Astrocyte of the hippocampus (primary cell): Measurements from ENCODE around the gene MGAT5.
A peak's percentile ranks its signal among the peaks of the same experiment; 100 is the strongest.

Experiments
- DNase-seq: peaks from one replicate; pipeline ENCODE4 v3.0.0; 2011; ENCODE audit warnings: low read depth, low spot score

The MGAT5 gene

GRCh38 chr2:134301099-134301927 is 47.4 kb downstream of the MGAT5 start:
- DNase-seq: peak; percentile 29

- DNase-seq: no peak
These were observed 48.0 kb downstream of the MGAT5 start for GRCh38 chr2:134301928-134302260.

GRCh38 chr2:134304394-134305108 is 50.7 kb downstream of the MGAT5 start:
- peak; percentile 22 for DNase-seq

GRCh38 chr2:134305109-134305491 is 51.2 kb downstream of the MGAT5 start:
- no peak for DNase-seq

GRCh38 chr2:134306521-134306920 is 52.6 kb downstream of the MGAT5 start:
- DNase-seq: no peak

- DNase-seq: no peak
These were observed 53.5 kb downstream of the MGAT5 start for GRCh38 chr2:134307334-134307733.

GRCh38 chr2:134308474-134309385 is 54.9 kb downstream of the MGAT5 start:
- DNase-seq: no peak

GRCh38 chr2:134310107-134311079 is 56.5 kb downstream of the MGAT5 start:
- DNase-seq: peak; percentile 49

GRCh38 chr2:134312482-134312881 is 58.6 kb downstream of the MGAT5 start:
- no peak for DNase-seq

- DNase-seq: no peak
These were observed 60.3 kb downstream of the MGAT5 start for GRCh38 chr2:134314202-134314601.

- no peak for DNase-seq
These were observed 61.0 kb downstream of the MGAT5 start for GRCh38 chr2:134314681-134315368.

GRCh38 chr2:134315471-134315870 is 61.6 kb downstream of the MGAT5 start:
- DNase-seq: no peak

- DNase-seq: no peak
These were observed 65.9 kb downstream of the MGAT5 start for GRCh38 chr2:134319596-134320254.

GRCh38 chr2:134320930-134321329 is 67.1 kb downstream of the MGAT5 start:
- DNase-seq: no peak

GRCh38 chr2:134323777-134324176 is 69.9 kb downstream of the MGAT5 start:
- DNase-seq: no peak

- DNase-seq: no peak
These were observed 70.6 kb downstream of the MGAT5 start for GRCh38 chr2:134324430-134324829.

GRCh38 chr2:134324947-134325346 is 71.1 kb downstream of the MGAT5 start:
- DNase-seq: no peak

GRCh38 chr2:134325696-134326095 is 71.8 kb downstream of the MGAT5 start:
- no peak for DNase-seq

- DNase-seq: no peak
These were observed 73.5 kb downstream of the MGAT5 start for GRCh38 chr2:134327367-134327766.

- DNase-seq: no peak
These were observed 77.2 kb downstream of the MGAT5 start for GRCh38 chr2:134331081-134331480.
